ENCODE measurements around the gene SPATA32.
A peak's percentile ranks its signal among the peaks of the same experiment; 100 is the strongest.

DNA sequence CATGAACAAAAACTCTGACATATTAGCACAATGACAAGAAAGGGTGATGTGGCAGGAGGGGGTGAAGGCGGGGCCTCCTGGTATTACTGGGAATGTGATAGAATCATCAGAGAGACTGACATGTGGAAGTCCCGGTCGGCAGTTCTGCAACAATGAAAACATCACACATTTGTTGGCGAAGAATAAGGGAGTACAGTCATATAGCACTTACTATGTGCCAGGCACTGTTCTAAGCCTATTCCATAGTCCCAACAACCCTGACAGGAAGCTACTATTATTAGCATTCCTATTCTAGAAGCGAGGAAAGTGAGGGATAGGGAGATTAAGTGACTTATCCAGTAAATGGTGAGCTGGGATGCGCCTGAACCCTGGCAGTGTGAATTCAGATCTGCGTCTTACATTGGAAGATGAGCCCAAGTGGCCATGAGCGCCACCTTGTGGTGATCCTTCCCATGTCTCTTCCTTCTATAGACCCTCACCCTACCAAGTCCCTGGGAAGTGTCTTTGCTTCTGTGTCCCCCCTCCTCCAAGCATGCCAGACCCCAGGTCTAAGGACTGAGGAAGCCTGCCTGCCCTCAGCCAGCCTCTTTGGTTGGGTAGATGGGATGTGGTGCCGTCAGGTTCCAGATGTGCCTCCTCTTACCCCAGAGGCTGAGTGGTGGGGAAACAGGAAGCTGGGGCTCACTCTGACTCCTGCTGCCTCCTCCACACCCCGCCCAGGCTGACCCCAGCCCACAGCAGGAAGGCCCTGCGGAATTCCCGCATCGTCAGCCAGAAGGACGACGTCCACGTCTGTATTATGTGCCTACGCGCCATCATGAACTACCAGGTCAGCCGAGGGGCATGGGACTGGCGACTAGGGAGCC lies 26.2 kb downstream of the SPATA32 start:
- TF ChIP-seq, protein P1, sequence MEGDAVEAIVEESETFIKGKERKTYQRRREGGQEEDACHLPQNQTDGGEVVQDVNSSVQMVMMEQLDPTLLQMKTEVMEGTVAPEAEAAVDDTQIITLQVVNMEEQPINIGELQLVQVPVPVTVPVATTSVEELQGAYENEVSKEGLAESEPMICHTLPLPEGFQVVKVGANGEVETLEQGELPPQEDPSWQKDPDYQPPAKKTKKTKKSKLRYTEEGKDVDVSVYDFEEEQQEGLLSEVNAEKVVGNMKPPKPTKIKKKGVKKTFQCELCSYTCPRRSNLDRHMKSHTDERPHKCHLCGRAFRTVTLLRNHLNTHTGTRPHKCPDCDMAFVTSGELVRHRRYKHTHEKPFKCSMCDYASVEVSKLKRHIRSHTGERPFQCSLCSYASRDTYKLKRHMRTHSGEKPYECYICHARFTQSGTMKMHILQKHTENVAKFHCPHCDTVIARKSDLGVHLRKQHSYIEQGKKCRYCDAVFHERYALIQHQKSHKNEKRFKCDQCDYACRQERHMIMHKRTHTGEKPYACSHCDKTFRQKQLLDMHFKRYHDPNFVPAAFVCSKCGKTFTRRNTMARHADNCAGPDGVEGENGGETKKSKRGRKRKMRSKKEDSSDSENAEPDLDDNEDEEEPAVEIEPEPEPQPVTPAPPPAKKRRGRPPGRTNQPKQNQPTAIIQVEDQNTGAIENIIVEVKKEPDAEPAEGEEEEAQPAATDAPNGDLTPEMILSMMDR (IDR thresholded peaks at IDR 0.05): peak; percentile 75 to 82 (median 78)
- TF ChIP-seq POLR2A (IDR thresholded peaks at IDR 0.05): no peak
